Measurements from ENCODE around the gene PTAFR. TPM values are rescaled to one million over a fixed set of nuclear protein-coding genes. Genes with fewer than 3 reads are reported as not detected.

PTAFR gene
- total RNA-seq, 2 experiments from 2014 or later: 0.15 to 0.19 TPM

- Mint-ChIP-seq H3K27me3 (peaks cover 16% of the 10 kb centered on the region), H3K4me1 (ENCODE audit: low read depth) (no peaks in the 10 kb centered on the region), H3K4me3 (no peak overlapping the region), H3K9me3 (no peaks in the 10 kb centered on the region), H3K27ac (no peak overlapping the region), H3K36me3 (no peaks in the 10 kb centered on the region)
- POLR2A ChIA-PET: interaction anchor here (0.6 kb wide), 1 partner anchor 409 kb away, joined by 4 read pairs; no protein-coding TSS in a partner anchor
- no peak for DNase-seq
- intact Hi-C loops (cut with micrococcal nuclease): no loop called here
- CTCF ChIA-PET: interaction anchor here (0.7 kb wide), 1 partner anchor 23 kb away, joined by 3 read pairs; no protein-coding TSS in a partner anchor
These were observed 50.3 kb downstream of the PTAFR start for GRCh38 chr1:28126212-28126611.

- intact Hi-C loops (cut with micrococcal nuclease): no loop called here
- no peak for DNase-seq
- H3K9me3 Mint-ChIP-seq: no peaks in the 10 kb centered on the region
- H3K27me3 Mint-ChIP-seq: peaks cover 17% of the 10 kb centered on the region
- no peaks in the 10 kb centered on the region for H3K36me3 Mint-ChIP-seq
- no peak overlapping the region for H3K4me3 Mint-ChIP-seq
- H3K27ac Mint-ChIP-seq: no peak overlapping the region
- no peaks in the 10 kb centered on the region for H3K4me1 Mint-ChIP-seq (ENCODE audit: low read depth)
- ChIA-PET CTCF (no interaction called here), POLR2A (no interaction called here)
These were observed 53.0 kb downstream of the PTAFR start for GRCh38 chr1:28123461-28123961.

- H3K9me3 Mint-ChIP-seq: no peaks in the 10 kb centered on the region
- peaks cover 19% of the 10 kb centered on the region for H3K27me3 Mint-ChIP-seq
- H3K4me1 Mint-ChIP-seq (ENCODE audit: low read depth): no peaks in the 10 kb centered on the region
- intact Hi-C loops (cut with micrococcal nuclease): no loop called here
- ChIA-PET POLR2A (no interaction called here), CTCF (no interaction called here)
- H3K27ac Mint-ChIP-seq: no peak overlapping the region
- no peak for DNase-seq
- H3K36me3 Mint-ChIP-seq: no peaks in the 10 kb centered on the region
- no peak overlapping the region for H3K4me3 Mint-ChIP-seq
These were observed 54.3 kb downstream of the PTAFR start for GRCh38 chr1:28122183-28122582.

GRCh38 chr1:28119556-28119955 is 56.9 kb downstream of the PTAFR start:
- ChIA-PET CTCF (interaction anchor here (0.7 kb wide), 1 partner anchor 28 kb away, joined by 7 read pairs; no protein-coding TSS in a partner anchor), POLR2A (no interaction called here)
- no peaks in the 10 kb centered on the region for H3K9me3 Mint-ChIP-seq
- no peaks in the 10 kb centered on the region for H3K36me3 Mint-ChIP-seq
- intact Hi-C loops (cut with micrococcal nuclease): no loop called here
- H3K4me1 Mint-ChIP-seq (ENCODE audit: low read depth): peaks cover 7% of the 10 kb centered on the region
- H3K27me3 Mint-ChIP-seq: peaks cover 11% of the 10 kb centered on the region
- no peak overlapping the region for H3K4me3 Mint-ChIP-seq
- H3K27ac Mint-ChIP-seq: no peak overlapping the region
- DNase-seq: no peak

GRCh38 chr1:28118640-28119307 is 57.7 kb downstream of the PTAFR start:
- H3K27me3 Mint-ChIP-seq: peaks cover 11% of the 10 kb centered on the region
- no peaks in the 10 kb centered on the region for H3K36me3 Mint-ChIP-seq
- H3K9me3 Mint-ChIP-seq: no peaks in the 10 kb centered on the region
- no peak overlapping the region for H3K27ac Mint-ChIP-seq
- ChIA-PET CTCF (interaction anchor here (1.4 kb wide), 1 partner anchor 15 kb away, joined by 3 read pairs; no protein-coding TSS in a partner anchor), POLR2A (no interaction called here)
- no peak for DNase-seq
- peaks cover 7% of the 10 kb centered on the region for H3K4me1 Mint-ChIP-seq (ENCODE audit: low read depth)
- intact Hi-C loops (cut with micrococcal nuclease): no loop called here
- no peak overlapping the region for H3K4me3 Mint-ChIP-seq

GRCh38 chr1:28115267-28115666 is 61.2 kb downstream of the PTAFR start:
- H3K27ac Mint-ChIP-seq: peak overlapping the region; percentile 33
- H3K36me3 Mint-ChIP-seq: no peaks in the 10 kb centered on the region
- H3K9me3 Mint-ChIP-seq: no peaks in the 10 kb centered on the region
- H3K4me3 Mint-ChIP-seq: no peak overlapping the region
- peaks cover 8% of the 10 kb centered on the region for H3K27me3 Mint-ChIP-seq
- intact Hi-C loops (cut with micrococcal nuclease): no loop called here
- peaks cover 7% of the 10 kb centered on the region for H3K4me1 Mint-ChIP-seq (ENCODE audit: low read depth)
- DNase-seq: peak; percentile 74
- ChIA-PET CTCF (interaction anchor here (0.8 kb wide), 2 partner anchors 21 to 29 kb away, joined by 3 read pairs; no protein-coding TSS in a partner anchor), POLR2A (no interaction called here)

GRCh38 chr1:28114844-28115243 is 61.6 kb downstream of the PTAFR start:
- no peaks in the 10 kb centered on the region for H3K9me3 Mint-ChIP-seq
- DNase-seq: no peak
- ChIA-PET CTCF (interaction anchor here (0.7 to 0.8 kb wide), 3 partner anchors 21 to 30 kb away, joined by 3 read pairs; no protein-coding TSS in a partner anchor), POLR2A (interaction anchor here (0.6 kb wide), 2 partner anchors 59 to 128 kb away, joined by 3 read pairs; no protein-coding TSS in a partner anchor)
- peaks cover 8% of the 10 kb centered on the region for H3K27me3 Mint-ChIP-seq
- intact Hi-C loops (cut with micrococcal nuclease): no loop called here
- H3K4me1 Mint-ChIP-seq (ENCODE audit: low read depth): peaks cover 7% of the 10 kb centered on the region
- no peak overlapping the region for H3K4me3 Mint-ChIP-seq
- no peak overlapping the region for H3K27ac Mint-ChIP-seq
- H3K36me3 Mint-ChIP-seq: no peaks in the 10 kb centered on the region

GRCh38 chr1:28113242-28113572 is 63.3 kb downstream of the PTAFR start:
- Mint-ChIP-seq H3K4me1 (ENCODE audit: low read depth) (peaks cover 7% of the 10 kb centered on the region), H3K27me3 (peaks cover 5% of the 10 kb centered on the region), H3K27ac (no peak overlapping the region), H3K4me3 (no peak overlapping the region), H3K36me3 (no peaks in the 10 kb centered on the region), H3K9me3 (no peaks in the 10 kb centered on the region)
- DNase-seq: no peak
- CTCF ChIA-PET: interaction anchor here (1.0 to 3.5 kb wide), 3 partner anchors 12 to 86 kb away, joined by 3 to 13 read pairs (median 3); no protein-coding TSS in a partner anchor
- intact Hi-C loops (cut with micrococcal nuclease): loop anchor here (2.0 kb wide), 1 partner anchor 56 kb away; no protein-coding TSS in a partner anchor
- POLR2A ChIA-PET: interaction anchor here (0.6 kb wide), 1 partner anchor 16 kb away, joined by 3 read pairs; no protein-coding TSS in a partner anchor

GRCh38 chr1:28112388-28113241 is 63.9 kb downstream of the PTAFR start:
- no peak overlapping the region for H3K4me3 Mint-ChIP-seq
- peaks cover 7% of the 10 kb centered on the region for H3K4me1 Mint-ChIP-seq (ENCODE audit: low read depth)
- no peaks in the 10 kb centered on the region for H3K9me3 Mint-ChIP-seq
- CTCF ChIA-PET: interaction anchor here (0.6 to 3.5 kb wide), 6 partner anchors 11 to 96 kb away, joined by 3 to 13 read pairs (median 3); no protein-coding TSS in a partner anchor
- no peak for DNase-seq
- peaks cover 5% of the 10 kb centered on the region for H3K27me3 Mint-ChIP-seq
- POLR2A ChIA-PET: interaction anchor here (0.6 kb wide), 1 partner anchor 16 kb away, joined by 3 read pairs; no protein-coding TSS in a partner anchor
- intact Hi-C loops (cut with micrococcal nuclease): loop anchor here (2.0 kb wide), 1 partner anchor 56 kb away; no protein-coding TSS in a partner anchor
- no peak overlapping the region for H3K27ac Mint-ChIP-seq
- no peaks in the 10 kb centered on the region for H3K36me3 Mint-ChIP-seq

GRCh38 chr1:28111157-28111556 is 65.3 kb downstream of the PTAFR start:
- ChIA-PET CTCF (interaction anchor here (0.9 to 3.5 kb wide), 2 partner anchors 19 to 98 kb away, joined by 3 to 13 read pairs; no protein-coding TSS in a partner anchor), POLR2A (no interaction called here)
- Mint-ChIP-seq H3K27me3 (no peaks in the 10 kb centered on the region), H3K36me3 (no peaks in the 10 kb centered on the region), H3K4me3 (no peak overlapping the region), H3K27ac (no peak overlapping the region), H3K9me3 (no peaks in the 10 kb centered on the region), H3K4me1 (ENCODE audit: low read depth) (peaks cover 7% of the 10 kb centered on the region)
- intact Hi-C loops (cut with micrococcal nuclease): no loop called here
- no peak for DNase-seq

- CTCF ChIA-PET: interaction anchor here (0.9 to 3.5 kb wide), 2 partner anchors 19 to 98 kb away, joined by 3 to 13 read pairs; no protein-coding TSS in a partner anchor
- no peak overlapping the region for H3K4me3 Mint-ChIP-seq
- intact Hi-C loops (cut with micrococcal nuclease): no loop called here
- H3K4me1 Mint-ChIP-seq (ENCODE audit: low read depth): peaks cover 6% of the 10 kb centered on the region
- POLR2A ChIA-PET: no interaction called here
- H3K9me3 Mint-ChIP-seq: no peaks in the 10 kb centered on the region
- no peak overlapping the region for H3K27ac Mint-ChIP-seq
- no peak for DNase-seq
- H3K36me3 Mint-ChIP-seq: no peaks in the 10 kb centered on the region
- no peaks in the 10 kb centered on the region for H3K27me3 Mint-ChIP-seq
These were observed 65.9 kb downstream of the PTAFR start for GRCh38 chr1:28110555-28110954.

- no peaks in the 10 kb centered on the region for H3K4me1 Mint-ChIP-seq (ENCODE audit: low read depth)
- no peak overlapping the region for H3K4me3 Mint-ChIP-seq
- H3K36me3 Mint-ChIP-seq: no peaks in the 10 kb centered on the region
- DNase-seq: no peak
- CTCF ChIA-PET: interaction anchor here (0.6 to 1.5 kb wide), 3 partner anchors 16 to 440 kb away, joined by 3 to 5 read pairs (median 3); partner anchors contain the start of gene EYA3
- intact Hi-C loops (cut with micrococcal nuclease): no loop called here
- no peaks in the 10 kb centered on the region for H3K27me3 Mint-ChIP-seq
- H3K9me3 Mint-ChIP-seq: no peaks in the 10 kb centered on the region
- H3K27ac Mint-ChIP-seq: no peak overlapping the region
- POLR2A ChIA-PET: no interaction called here
These were observed 66.9 kb downstream of the PTAFR start for GRCh38 chr1:28109639-28110038.

All from activated CD4-positive, alpha-beta memory T cell treated with anti-CD3 and anti-CD28 coated beads for 36 hours (primary cell).